SK-N-SH (cell line): Measurements from ENCODE around the gene KLHDC3. TPM values are rescaled to one million over a fixed set of nuclear protein-coding genes. Genes with fewer than 3 reads are reported as not detected.

Experiments
- CTCF ChIA-PET: fragments of 300-600, 350-600 bp; formaldehyde crosslinking; extraction: SDS; loops from one replicate; lab custom pipeline; 2021; lab: Yijun Ruan, JAX
- POLR2A ChIA-PET: fragments of 350-600 bp; sonication (Branson Sonifier 250); formaldehyde crosslinking; extraction: SDS; loops from one replicate; lab custom pipeline; 2020; ENCODE audit warnings: antibody characterized with exemption, inconsistent platforms; lab: Yijun Ruan, JAX
- DNase-seq: peaks from one replicate; pipeline ENCODE4 v3.0.0; 2012
- H2AFZ ChIP-seq: fragments of 200-600 bp; sonication (generic); 2 replicates; pipeline ENCODE4 v1.8.1; 2016; ENCODE audit warnings: antibody characterized with exemption, mild to moderate bottlenecking, low read depth
- H3F3A ChIP-seq: fragments of 200-600 bp; sonication (generic); replicated peaks from 2 replicates; pipeline ENCODE3; 2016; ENCODE audit warnings: antibody characterized with exemption, mild to moderate bottlenecking; ENCODE audit not compliant: insufficient read depth
- H3K27ac ChIP-seq, 2 experiments: fragments of 200-500 bp in 1 of 2; fragments of 200-600 bp in 1 of 2; sonication (Bioruptor generic) in 1 of 2; sonication (generic), shearing (Covaris generic) in 1 of 2; 2 replicates each; pipeline versions ENCODE4 v1.5.1 to v1.6.1; 2014 to 2016; ENCODE audit warnings: low read depth in 2 of 2, inconsistent platforms in 1 of 2, low read length in 1 of 2, mild to moderate bottlenecking in 1 of 2, mixed read lengths in 1 of 2
- H3K27me3 ChIP-seq: fragments of 200-600 bp; sonication (generic), shearing (Covaris generic); 2 replicates; pipeline ENCODE4 v1.6.1; 2016; ENCODE audit warnings: mixed run types; ENCODE audit not compliant: insufficient read depth
- H3K36me3 ChIP-seq, 2 experiments: fragments of 200-500 bp in 1 of 2; fragments of 200-600 bp in 1 of 2; sonication (Bioruptor generic) in 1 of 2; sonication (generic) in 1 of 2; replicated peaks in 1 of 2; 2 replicates each; pipeline versions ENCODE3 to v1.5.1; 2014 to 2016; ENCODE audit warnings: low read length in 1 of 2, mild to moderate bottlenecking in 1 of 2; ENCODE audit not compliant: insufficient read depth in 2 of 2, control insufficient read depth in 1 of 2
- H3K4me1 ChIP-seq, 2 experiments: fragments of 200-500 bp in 1 of 2; fragments of 200-600 bp in 1 of 2; sonication (Bioruptor generic) in 1 of 2; sonication (generic), shearing (Covaris generic) in 1 of 2; 2 replicates each; pipeline versions ENCODE4 v1.5.1 to v1.6.1; 2014 to 2016; ENCODE audit warnings: low read depth in 1 of 2, low read length in 1 of 2, mixed run types in 1 of 2; ENCODE audit not compliant: insufficient read depth in 2 of 2, control insufficient read depth in 1 of 2
- H3K4me2 ChIP-seq: fragments of 200-600 bp; sonication (generic), shearing (Covaris generic); 2 replicates; pipeline ENCODE4 v1.6.1; 2017; ENCODE audit warnings: mixed run types
- H3K4me3 ChIP-seq, 2 experiments: fragments of 200-500 bp in 1 of 2; fragments of 200-600 bp in 1 of 2; sonication (Bioruptor generic) in 1 of 2; sonication (generic), shearing (Covaris generic) in 1 of 2; 2 replicates each; pipeline versions ENCODE4 v1.5.1 to v1.8.1; 2014 to 2016; ENCODE audit warnings: low read depth in 2 of 2, inconsistent platforms in 1 of 2, low read length in 1 of 2, mild to moderate bottlenecking in 1 of 2, mixed read lengths in 1 of 2, moderate library complexity in 1 of 2
- H3K79me2 ChIP-seq: fragments of 200-600 bp; sonication (generic); 2 replicates; pipeline ENCODE4 v1.8.1; 2017; ENCODE audit warnings: mild to moderate bottlenecking; ENCODE audit not compliant: insufficient read depth
- H3K9ac ChIP-seq: fragments of 200-600 bp; sonication (generic); 2 replicates; pipeline ENCODE4 v1.6.1; 2017; ENCODE audit warnings: mixed run types
- H3K9me2 ChIP-seq: fragments of 200-600 bp; sonication (generic); 2 replicates; pipeline ENCODE4 v1.6.1; 2017; ENCODE audit warnings: mixed run types
- H3K9me3 ChIP-seq: fragments of 200-600 bp; sonication (generic); 2 replicates; pipeline ENCODE4 v1.6.1; 2017; ENCODE audit warnings: mixed run types, mild to moderate bottlenecking, moderate library complexity
- H4K20me1 ChIP-seq: fragments of 200-600 bp; sonication (generic); 2 replicates; pipeline ENCODE4 v1.6.1; 2017; ENCODE audit warnings: mild to moderate bottlenecking, mixed run types; ENCODE audit not compliant: insufficient read depth
- ELF1 ChIP-seq: IDR thresholded peaks from 2 replicates; pipeline ENCODE4 v1.4.0; 2012
- EP300 ChIP-seq, 2 experiments: IDR thresholded peaks; 2 replicates each; pipeline versions ENCODE4 v1.4.0 to v1.6.1; 2012; ENCODE audit warnings: borderline replicate concordance in 1 of 2, low read depth in 1 of 2, low read length in 1 of 2
- EZH2phosphoT487 ChIP-seq: fragments of 200-600 bp; sonication (generic); IDR thresholded peaks from 2 replicates; pipeline ENCODE4 v1.6.1; 2017; ENCODE audit warnings: low read depth, mixed run types, mild to moderate bottlenecking, antibody characterized with exemption, moderate library complexity, borderline replicate concordance
- FOXM1 ChIP-seq: IDR thresholded peaks from 2 replicates; pipeline ENCODE4 v1.4.0; 2012; ENCODE audit warnings: low read depth, mild to moderate bottlenecking
- GATA2 ChIP-seq: sonication (generic); formaldehyde crosslinking; IDR thresholded peaks from 2 replicates; pipeline ENCODE4 v1.5.0; 2020; ENCODE audit warnings: mild to moderate bottlenecking, missing genetic modification reagents
- JUND ChIP-seq: IDR thresholded peaks from 2 replicates; pipeline ENCODE4 v1.4.0; 2012
- MEF2A ChIP-seq: IDR thresholded peaks from 2 replicates; pipeline ENCODE4 v1.4.0; 2012; ENCODE audit warnings: low read depth, borderline replicate concordance
- NRF1 ChIP-seq: IDR thresholded peaks from 2 replicates; pipeline ENCODE4 v1.6.1; 2012; ENCODE audit warnings: low read depth, mild to moderate bottlenecking, low read length
- POLR2AphosphoS5 ChIP-seq: IDR thresholded peaks from 2 replicates; pipeline ENCODE4 v1.6.1; 2012; ENCODE audit warnings: low read depth, low read length
- RAD21 ChIP-seq: IDR thresholded peaks from 2 replicates; pipeline ENCODE4 v1.6.1; 2012; ENCODE audit warnings: mild to moderate bottlenecking, low read length
- RFX5 ChIP-seq: IDR thresholded peaks from 2 replicates; pipeline ENCODE4 v1.6.1; 2012; ENCODE audit warnings: mild to moderate bottlenecking, improper control_type of control experiment, low read length
- SMC3 ChIP-seq: IDR thresholded peaks from 2 replicates; pipeline ENCODE4 v1.6.1; 2012; ENCODE audit warnings: low read depth, low read length, improper control_type of control experiment
- TAF1 ChIP-seq: IDR thresholded peaks from 2 replicates; pipeline ENCODE4 v1.6.1; 2012; ENCODE audit warnings: low read depth, mild to moderate bottlenecking, low read length, moderate library complexity, borderline replicate concordance
- TCF12 ChIP-seq: IDR thresholded peaks from 2 replicates; pipeline ENCODE4 v1.4.0; 2012
- TEAD4 ChIP-seq: IDR thresholded peaks from 2 replicates; pipeline ENCODE4 v1.4.0; 2012; ENCODE audit warnings: mild to moderate bottlenecking, borderline replicate concordance; ENCODE audit not compliant: insufficient read depth
- WGBS: methylation state at CpG from one replicate; pipeline ENCODE4 v1.1.6; 2017; ENCODE audit warnings: low lambda C conversion rate; 5-methylcytosine and 5-hydroxymethylcytosine counted together
- polyA plus RNA-seq, 3 experiments: library from polyadenylated mRNA; depleted of rRNA; stranded (reverse); fragments of >200 nt; gene quantifications; 2 replicates each; pipeline ENCODE4 v1.2.3, GENCODE V29; 2012
- TF ChIP-seq, protein P1 (sequence below): IDR thresholded peaks from 2 replicates; pipeline ENCODE4 v1.4.0; 2012; ENCODE audit warnings: low read depth, borderline replicate concordance
- TF ChIP-seq, protein P2 (sequence below): fragments of 150-350 bp; IDR thresholded peaks from 2 replicates; pipeline ENCODE4 v1.6.1; 2017; ENCODE audit warnings: antibody characterized with exemption, low read length, low read depth, borderline replicate concordance
- TF ChIP-seq, protein P3 (sequence below): IDR thresholded peaks from 2 replicates; pipeline ENCODE4; 2012
- TF ChIP-seq, protein P4 (sequence below): IDR thresholded peaks from 2 replicates; pipeline ENCODE4 v1.6.1; 2012; ENCODE audit warnings: mild to moderate bottlenecking, low read depth, low read length, moderate library complexity
- TF ChIP-seq, protein P5 (sequence below): fragments of 150-350 bp; IDR thresholded peaks from 2 replicates; pipeline ENCODE4 v1.6.1; 2016; ENCODE audit warnings: mild to moderate bottlenecking, low read depth, low read length

The KLHDC3 gene
- polyA plus RNA-seq, 1 of the 3 experiments (the other 2 are of a cell fraction): 74.1 TPM

DNA sequence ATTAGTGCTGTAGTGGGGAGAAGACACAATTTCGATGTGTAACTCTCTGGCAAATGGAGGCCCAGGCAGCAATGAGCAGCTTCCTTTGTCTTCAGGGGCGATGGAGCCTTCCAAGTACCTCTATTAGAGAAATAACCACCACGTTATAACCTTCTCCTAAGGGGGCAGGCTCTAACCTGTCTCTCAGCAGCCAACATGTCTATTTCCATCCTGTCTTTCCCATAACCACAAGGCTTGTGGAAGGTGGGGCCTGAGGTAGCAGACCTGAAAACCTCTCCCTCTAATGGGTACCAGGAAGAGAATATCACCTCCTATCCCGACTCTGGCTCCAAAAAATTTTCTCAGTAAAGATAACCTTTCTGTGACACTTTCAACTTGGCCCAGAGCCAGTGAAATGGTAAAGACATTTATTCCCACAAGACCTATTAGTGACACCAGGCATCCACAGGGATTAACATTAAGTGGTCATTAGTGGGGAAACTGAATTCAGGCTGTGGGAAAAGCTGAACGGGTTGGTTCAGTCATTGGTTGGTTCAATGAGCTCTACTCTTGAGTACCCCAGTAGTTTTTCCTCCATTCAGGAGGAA lies 39.0 kb upstream of the KLHDC3 start:
- H3K27ac ChIP-seq: no peak overlapping the region
- no peak overlapping the region for H3K4me3 ChIP-seq
- peaks cover 0 to 5% of the 10 kb centered on the region in 2 experiments for H3K36me3 ChIP-seq
- no peaks in the 10 kb centered on the region for H3K9me2 ChIP-seq
- H3K27me3 ChIP-seq: no peaks in the 10 kb centered on the region
- H3K4me1 ChIP-seq: peaks cover 9 to 10% of the 10 kb centered on the region in 2 experiments; a peak in 3 of 4 replicates
- ChIA-PET POLR2A (interaction anchor here (0.6 to 2.0 kb wide), 4 partner anchors 9 to 399 kb away, joined by 3 to 6 read pairs (median 4); partner anchors contain the start of genes GNMT and PPP2R5D), CTCF (interaction anchor here (1.9 kb wide), 1 partner anchor 12 kb away, joined by 6 read pairs; no protein-coding TSS in a partner anchor)
- H3K9me3 ChIP-seq: no peaks in the 10 kb centered on the region
- no peak for DNase-seq
- H4K20me1 ChIP-seq: no peaks in the 10 kb centered on the region
- no peak overlapping the region for H3K4me2 ChIP-seq
- H3K9ac ChIP-seq: no peak overlapping the region
- H3F3A ChIP-seq: peaks cover 19% of the 10 kb centered on the region
- WGBS: 96% methylated on average over 5 of the region's 5 CpGs
- no peak for TF ChIP-seq RAD21
- TF ChIP-seq NRF1: no peak
- TF ChIP-seq POLR2AphosphoS5: no peak
- no peak overlapping the region for H2AFZ ChIP-seq
- H3K79me2 ChIP-seq: peaks cover 39% of the 10 kb centered on the region

DNA sequence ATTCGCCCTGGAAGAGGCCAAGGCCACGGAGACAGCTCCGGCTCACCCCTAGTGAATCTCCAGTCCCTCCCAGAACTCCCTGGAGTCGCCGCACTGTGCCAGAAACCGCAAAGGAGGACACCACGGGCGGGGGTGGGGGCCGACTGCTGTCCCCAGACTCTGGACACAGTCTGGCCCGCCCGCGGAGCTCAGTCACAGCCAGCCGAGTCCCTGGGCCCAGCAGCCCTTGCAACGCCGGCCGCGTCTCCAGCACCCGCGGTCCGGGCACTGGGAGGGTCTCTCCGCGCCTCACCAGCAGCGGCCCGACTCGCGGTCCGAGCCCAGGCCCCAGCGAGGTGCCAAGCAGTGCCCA lies 35.6 kb upstream of the KLHDC3 start:
- H3K9ac ChIP-seq: peak overlapping the region; percentile 82
- peak overlapping the region; percentile 80 to 86 for H3K27ac ChIP-seq
- POLR2A ChIA-PET: interaction anchor here (0.8 to 2.6 kb wide), 12 partner anchors 8 to 232 kb away, joined by 3 to 16 read pairs (median 5); partner anchors contain the start of genes CNPY3, KLHDC3, MEA1 and MRPL2
- TF ChIP-seq TEAD4: no peak
- TF ChIP-seq EZH2phosphoT487: no peak
- no peak for TF ChIP-seq JUND
- no peak for TF ChIP-seq MEF2A
- no peak for TF ChIP-seq ELF1
- no peak for TF ChIP-seq SMC3
- TF ChIP-seq, protein P1, sequence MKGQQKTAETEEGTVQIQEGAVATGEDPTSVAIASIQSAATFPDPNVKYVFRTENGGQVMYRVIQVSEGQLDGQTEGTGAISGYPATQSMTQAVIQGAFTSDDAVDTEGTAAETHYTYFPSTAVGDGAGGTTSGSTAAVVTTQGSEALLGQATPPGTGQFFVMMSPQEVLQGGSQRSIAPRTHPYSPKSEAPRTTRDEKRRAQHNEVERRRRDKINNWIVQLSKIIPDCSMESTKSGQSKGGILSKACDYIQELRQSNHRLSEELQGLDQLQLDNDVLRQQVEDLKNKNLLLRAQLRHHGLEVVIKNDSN: no peak
- TF ChIP-seq, protein P2, sequence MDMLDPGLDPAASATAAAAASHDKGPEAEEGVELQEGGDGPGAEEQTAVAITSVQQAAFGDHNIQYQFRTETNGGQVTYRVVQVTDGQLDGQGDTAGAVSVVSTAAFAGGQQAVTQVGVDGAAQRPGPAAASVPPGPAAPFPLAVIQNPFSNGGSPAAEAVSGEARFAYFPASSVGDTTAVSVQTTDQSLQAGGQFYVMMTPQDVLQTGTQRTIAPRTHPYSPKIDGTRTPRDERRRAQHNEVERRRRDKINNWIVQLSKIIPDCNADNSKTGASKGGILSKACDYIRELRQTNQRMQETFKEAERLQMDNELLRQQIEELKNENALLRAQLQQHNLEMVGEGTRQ: no peak
- no peak for TF ChIP-seq TCF12
- TF ChIP-seq, protein P3, sequence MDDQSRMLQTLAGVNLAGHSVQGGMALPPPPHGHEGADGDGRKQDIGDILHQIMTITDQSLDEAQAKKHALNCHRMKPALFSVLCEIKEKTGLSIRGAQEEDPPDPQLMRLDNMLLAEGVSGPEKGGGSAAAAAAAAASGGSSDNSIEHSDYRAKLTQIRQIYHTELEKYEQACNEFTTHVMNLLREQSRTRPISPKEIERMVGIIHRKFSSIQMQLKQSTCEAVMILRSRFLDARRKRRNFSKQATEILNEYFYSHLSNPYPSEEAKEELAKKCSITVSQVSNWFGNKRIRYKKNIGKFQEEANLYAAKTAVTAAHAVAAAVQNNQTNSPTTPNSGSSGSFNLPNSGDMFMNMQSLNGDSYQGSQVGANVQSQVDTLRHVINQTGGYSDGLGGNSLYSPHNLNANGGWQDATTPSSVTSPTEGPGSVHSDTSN: no peak
- TF ChIP-seq TAF1: no peak
- TF ChIP-seq POLR2AphosphoS5: no peak
- no peak for TF ChIP-seq FOXM1
- no peak for TF ChIP-seq NRF1
- no peak for TF ChIP-seq RFX5
- TF ChIP-seq, protein P4, sequence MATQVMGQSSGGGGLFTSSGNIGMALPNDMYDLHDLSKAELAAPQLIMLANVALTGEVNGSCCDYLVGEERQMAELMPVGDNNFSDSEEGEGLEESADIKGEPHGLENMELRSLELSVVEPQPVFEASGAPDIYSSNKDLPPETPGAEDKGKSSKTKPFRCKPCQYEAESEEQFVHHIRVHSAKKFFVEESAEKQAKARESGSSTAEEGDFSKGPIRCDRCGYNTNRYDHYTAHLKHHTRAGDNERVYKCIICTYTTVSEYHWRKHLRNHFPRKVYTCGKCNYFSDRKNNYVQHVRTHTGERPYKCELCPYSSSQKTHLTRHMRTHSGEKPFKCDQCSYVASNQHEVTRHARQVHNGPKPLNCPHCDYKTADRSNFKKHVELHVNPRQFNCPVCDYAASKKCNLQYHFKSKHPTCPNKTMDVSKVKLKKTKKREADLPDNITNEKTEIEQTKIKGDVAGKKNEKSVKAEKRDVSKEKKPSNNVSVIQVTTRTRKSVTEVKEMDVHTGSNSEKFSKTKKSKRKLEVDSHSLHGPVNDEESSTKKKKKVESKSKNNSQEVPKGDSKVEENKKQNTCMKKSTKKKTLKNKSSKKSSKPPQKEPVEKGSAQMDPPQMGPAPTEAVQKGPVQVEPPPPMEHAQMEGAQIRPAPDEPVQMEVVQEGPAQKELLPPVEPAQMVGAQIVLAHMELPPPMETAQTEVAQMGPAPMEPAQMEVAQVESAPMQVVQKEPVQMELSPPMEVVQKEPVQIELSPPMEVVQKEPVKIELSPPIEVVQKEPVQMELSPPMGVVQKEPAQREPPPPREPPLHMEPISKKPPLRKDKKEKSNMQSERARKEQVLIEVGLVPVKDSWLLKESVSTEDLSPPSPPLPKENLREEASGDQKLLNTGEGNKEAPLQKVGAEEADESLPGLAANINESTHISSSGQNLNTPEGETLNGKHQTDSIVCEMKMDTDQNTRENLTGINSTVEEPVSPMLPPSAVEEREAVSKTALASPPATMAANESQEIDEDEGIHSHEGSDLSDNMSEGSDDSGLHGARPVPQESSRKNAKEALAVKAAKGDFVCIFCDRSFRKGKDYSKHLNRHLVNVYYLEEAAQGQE: no peak
- no peak for TF ChIP-seq EP300 (IDR thresholded peaks at IDR 0.05; ENCODE audit: borderline replicate concordance in 1 of 2, low read depth in 1 of 2, low read length in 1 of 2)
- TF ChIP-seq, protein P5, sequence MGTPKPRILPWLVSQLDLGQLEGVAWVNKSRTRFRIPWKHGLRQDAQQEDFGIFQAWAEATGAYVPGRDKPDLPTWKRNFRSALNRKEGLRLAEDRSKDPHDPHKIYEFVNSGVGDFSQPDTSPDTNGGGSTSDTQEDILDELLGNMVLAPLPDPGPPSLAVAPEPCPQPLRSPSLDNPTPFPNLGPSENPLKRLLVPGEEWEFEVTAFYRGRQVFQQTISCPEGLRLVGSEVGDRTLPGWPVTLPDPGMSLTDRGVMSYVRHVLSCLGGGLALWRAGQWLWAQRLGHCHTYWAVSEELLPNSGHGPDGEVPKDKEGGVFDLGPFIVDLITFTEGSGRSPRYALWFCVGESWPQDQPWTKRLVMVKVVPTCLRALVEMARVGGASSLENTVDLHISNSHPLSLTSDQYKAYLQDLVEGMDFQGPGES: no peak
- TF ChIP-seq GATA2 (CRISPR knock-in tag): no peak
- H3K4me1 ChIP-seq: peaks cover 0 to 10% of the 10 kb centered on the region in 2 experiments; a peak in 2 of 4 replicates
- H3K36me3 ChIP-seq: peaks cover 0 to 5% of the 10 kb centered on the region in 2 experiments
- peak; percentile 72 for DNase-seq
- H3K9me3 ChIP-seq: no peaks in the 10 kb centered on the region
- no peaks in the 10 kb centered on the region for H4K20me1 ChIP-seq
- 4% methylated on average over 5 of the region's 28 CpGs for WGBS
- peak overlapping the region; percentile 98 for H3K4me2 ChIP-seq
- no peaks in the 10 kb centered on the region for H3K9me2 ChIP-seq
- H3K27me3 ChIP-seq: no peaks in the 10 kb centered on the region
- peak overlapping the region; percentile 66 to 81 for H3K4me3 ChIP-seq
- H3K79me2 ChIP-seq: peaks cover 39% of the 10 kb centered on the region
- H3F3A ChIP-seq: peaks cover 12% of the 10 kb centered on the region
- CTCF ChIA-PET: interaction anchor here (0.6 to 1.8 kb wide), 8 partner anchors 11 to 268 kb away, joined by 3 to 6 read pairs (median 4); partner anchors contain the start of gene CNPY3
- peak overlapping the region; percentile 86; the same call in 1 of the 2 replicates for H2AFZ ChIP-seq
